NK-92 treated with Interleukin-12 subunit alpha and Interleukin-12 subunit beta, amount 100 ng/mL, for 24 hours (cell line): ENCODE measurements around the gene GJC1.
A peak's percentile ranks its signal among the peaks of the same experiment; 100 is the strongest.

ENCODE experiments used
- DNase-seq: peaks from one replicate; lab custom pipeline; 2025; lab: John Stamatoyannopoulos, UW

Gene GJC1

DNA sequence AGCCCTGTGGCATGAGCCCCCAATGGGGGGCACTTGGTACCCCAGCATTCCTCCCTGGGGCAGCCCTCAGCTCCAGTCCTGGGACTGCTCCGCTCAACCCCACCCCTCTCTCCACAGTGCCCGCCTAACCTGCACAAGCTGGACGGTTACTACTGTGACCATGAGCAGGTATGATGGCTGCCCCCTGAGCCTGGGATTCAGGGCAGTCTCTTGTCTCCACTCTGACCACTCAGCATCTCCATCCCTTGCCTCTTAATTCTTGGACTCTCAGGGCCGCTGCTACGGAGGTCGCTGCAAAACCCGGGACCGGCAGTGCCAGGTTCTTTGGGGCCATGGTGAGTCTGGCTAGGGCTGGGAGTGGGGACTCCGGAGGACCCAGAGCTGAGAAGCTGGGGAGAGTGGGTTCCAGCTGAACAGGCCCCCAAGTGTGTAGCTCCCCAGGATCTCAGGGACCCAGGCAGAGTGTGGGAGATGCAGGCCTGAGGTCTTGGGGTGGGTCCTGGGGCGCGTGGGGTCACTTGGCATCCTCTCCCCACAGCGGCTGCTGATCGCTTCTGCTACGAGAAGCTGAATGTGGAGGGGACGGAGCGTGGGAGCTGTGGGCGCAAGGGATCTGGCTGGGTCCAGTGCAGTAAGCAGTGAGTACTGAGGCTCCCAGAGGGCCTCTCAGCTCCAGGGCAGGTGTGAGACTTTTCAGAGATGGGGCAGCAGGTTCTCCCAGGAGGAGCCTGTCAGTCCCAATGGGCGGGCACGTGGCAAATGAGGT, 53.3 kb downstream of the GJC1 start:
- no peak for DNase-seq

DNA sequence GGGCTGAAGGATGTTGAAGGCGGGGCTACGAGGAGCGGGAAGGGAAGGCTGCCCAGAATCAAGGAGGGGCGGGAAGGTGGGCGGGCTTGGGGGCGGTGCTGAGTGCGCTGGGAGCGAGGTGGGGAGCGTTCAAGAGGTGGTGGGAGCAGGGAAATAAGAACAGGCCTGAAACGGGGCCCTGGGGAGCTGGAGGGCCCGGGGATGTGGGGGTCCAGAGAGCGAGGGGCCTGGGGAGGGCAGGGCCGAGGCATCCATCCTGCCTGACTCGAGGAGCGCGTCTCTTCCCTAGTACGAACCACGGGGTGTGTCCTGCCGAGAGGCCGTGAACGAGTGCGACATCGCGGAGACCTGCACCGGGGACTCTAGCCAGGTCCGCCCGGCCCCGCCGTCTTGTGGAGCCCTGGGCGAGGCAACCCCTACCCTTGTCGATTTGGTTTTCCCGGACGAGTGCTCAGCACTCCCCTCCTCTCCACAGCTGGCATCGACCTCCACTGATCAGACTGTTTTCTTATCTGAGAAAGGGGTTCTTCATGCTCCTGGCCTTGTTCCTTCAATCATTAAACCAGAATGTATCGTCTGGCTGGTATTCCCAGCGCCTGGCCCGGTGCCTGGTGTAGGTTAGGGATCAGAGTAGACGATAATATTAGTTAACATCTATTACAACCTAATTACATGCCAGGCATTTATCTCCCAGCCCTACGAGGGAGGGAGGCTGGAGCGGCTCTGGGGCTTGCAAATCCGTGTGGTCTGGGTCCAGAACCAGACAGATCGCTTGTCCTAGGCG, 54.1 kb downstream of the GJC1 start:
- no peak for DNase-seq

DNA sequence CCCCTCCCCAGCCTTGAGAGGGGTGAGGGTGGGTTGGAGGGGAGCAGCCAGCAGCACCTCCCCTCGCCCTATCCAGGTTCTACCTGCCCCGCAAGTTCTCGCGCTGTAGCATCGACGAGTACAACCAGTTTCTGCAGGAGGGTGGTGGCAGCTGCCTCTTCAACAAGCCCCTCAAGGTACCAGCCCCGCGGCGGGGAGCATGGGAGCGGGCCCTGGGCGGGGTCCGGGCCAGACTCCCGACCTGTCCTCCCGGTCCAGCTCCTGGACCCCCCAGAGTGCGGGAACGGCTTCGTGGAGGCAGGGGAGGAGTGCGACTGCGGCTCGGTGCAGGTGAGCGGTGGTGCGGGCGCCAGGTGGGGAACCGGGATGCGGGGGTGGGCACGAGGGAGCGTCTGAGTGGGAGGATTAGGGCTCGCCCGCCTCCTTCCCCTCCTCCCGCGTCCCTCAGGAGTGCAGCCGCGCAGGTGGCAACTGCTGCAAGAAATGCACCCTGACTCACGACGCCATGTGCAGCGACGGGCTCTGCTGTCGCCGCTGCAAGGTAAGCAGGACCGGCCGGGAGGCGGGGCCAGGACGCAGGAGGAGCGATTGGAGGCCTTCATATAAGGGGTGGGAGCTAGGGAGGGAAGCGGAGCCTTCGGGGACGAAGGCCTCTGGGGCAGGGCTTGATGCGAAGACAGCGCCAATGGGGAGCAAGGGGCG, 54.8 kb downstream of the GJC1 start:
- peak; percentile 92 for DNase-seq

GRCh38 chr17:44774271-44775135, 55.6 kb downstream of the GJC1 start:
- peak; percentile 74 for DNase-seq

DNA sequence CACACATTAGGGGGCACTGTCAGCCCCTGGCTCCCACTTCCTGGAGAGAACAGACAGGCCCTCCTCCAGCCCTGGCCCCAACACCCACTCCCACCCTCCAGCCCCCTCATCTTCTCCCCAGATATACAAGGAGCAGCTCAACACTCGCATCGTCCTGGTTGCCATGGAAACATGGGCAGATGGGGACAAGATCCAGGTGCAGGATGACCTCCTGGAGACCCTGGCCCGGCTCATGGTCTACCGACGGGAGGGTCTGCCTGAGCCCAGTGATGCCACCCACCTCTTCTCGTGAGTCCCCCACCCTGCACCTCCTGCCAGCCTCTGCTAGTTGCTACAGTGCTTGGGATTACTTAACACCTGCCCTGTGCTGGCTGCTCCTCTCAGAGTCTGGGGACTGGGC, 56.9 kb downstream of the GJC1 start:
- no peak for DNase-seq

- no peak for DNase-seq
Measured at GRCh38 chr17:44772308-44773045, 57.6 kb downstream of the GJC1 start.

GRCh38 chr17:44770166-44770925, 59.7 kb downstream of the GJC1 start:
- no peak for DNase-seq

DNA sequence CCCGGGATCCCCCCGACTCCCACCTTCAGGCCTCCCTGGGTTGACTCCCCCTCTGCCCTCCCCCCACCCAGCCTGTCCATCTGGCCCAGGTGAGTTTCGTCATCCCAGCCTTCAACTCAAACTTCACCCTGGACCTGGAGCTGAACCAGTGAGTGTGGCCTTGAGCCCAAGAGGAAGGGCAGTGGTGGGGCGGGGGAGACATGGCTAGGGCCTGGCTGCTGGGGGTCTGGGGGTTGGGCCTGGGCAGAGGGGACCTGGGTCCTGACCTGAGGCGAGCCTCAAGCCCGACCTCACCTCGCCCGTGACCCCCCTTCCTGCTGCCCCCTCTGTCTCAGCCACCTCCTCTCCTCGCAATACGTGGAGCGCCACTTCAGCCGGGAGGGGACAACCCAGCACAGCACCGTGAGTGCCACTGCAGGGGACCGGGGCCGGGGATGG, 60.4 kb downstream of the GJC1 start:
- no peak for DNase-seq

DNA sequence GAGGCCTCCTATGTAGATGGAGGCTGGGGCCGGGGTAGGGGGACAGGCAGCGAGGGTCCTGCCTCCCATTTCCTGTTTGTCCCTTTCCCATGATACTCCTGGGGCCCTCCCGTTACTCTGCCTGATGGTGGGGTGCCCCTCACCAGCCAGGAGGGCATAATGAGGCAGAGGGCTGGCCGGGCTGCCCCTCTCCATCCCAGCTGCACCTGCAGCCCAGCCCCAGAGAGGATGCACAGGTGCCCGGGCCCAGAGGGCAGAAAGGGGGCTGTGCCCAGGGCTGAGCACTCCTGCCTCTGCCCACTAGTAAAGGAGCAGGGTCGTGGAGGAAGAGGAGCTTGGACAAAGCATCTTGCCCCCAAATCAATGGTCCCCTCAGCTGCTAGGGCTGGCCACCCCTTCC, 60.9 kb downstream of the GJC1 start:
- DNase-seq = no peak

DNA sequence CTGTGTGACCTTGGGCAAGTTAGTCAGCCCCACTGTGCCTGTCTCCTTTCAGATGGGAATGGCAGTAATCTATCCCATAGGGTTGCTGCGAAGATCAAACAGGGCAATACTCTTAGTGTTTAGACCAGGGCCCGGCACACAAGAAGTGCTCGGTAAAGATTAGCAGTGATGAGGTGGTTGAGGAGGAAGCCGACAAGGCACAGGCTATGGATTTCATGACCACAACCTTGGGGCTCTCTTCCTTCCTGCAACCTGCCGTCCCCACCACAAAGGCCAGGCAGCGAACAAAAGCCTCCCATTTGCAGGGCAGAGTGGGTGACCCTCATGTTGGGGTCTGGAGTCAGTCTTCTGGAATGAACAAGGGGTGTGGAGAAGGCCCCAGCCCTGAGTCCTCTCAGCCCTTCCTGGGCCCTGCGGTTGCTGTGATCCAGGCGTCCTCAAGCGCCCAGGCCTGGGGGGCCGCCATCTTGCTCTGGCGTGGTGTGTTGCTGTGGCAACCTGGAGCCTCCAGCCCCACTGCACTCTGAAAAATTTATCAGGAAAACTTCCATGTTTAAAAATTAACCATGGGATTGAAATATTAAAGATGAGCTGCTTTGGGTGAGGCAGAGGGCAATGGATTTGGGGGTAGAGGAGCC, 61.5 kb downstream of the GJC1 start:
- no peak for DNase-seq

DNA sequence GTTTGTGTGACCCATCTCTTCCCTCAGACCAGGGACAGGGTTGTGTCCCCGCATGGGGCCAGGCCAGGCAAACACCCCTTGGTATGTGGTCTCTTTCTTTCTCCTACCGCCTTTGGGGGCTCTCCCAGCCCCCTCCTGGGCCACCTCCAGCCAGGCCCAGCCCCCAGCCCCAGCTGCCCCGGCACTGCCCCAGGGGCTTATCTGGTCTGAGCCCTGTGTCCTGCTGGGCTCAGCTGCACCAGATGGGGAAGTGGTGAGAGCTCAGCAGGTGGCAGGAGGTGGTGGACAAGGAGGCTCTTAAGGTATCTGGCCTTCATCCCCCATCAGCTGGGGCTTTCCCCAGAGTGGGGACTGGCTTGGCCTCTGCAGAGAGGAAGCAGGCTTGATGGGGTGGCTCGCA, 62.6 kb downstream of the GJC1 start:
- DNase-seq = no peak

GRCh38 chr17:44766409-44767038, 63.6 kb downstream of the GJC1 start:
- no peak for DNase-seq

DNA sequence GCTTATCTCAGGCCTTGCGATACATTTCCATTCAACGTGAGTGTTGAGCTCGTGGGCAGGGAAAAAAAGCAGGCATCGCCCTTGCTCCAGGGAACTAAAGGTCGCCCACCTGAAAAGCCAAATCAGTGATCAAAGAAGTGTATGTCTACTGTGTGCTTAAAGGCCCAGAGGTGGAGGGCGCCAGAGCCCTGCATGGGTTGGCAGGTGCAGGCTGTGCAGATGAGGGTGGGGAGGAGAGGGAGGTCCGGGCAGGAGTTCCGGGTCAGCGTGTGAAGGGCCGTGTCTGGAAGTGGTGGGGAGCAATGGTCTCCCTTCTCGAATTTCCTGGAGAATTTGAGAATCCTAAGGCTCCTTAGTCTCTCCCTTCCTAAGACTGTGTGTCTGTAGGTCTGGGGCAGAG, 64.1 kb downstream of the GJC1 start:
- no peak for DNase-seq

DNA sequence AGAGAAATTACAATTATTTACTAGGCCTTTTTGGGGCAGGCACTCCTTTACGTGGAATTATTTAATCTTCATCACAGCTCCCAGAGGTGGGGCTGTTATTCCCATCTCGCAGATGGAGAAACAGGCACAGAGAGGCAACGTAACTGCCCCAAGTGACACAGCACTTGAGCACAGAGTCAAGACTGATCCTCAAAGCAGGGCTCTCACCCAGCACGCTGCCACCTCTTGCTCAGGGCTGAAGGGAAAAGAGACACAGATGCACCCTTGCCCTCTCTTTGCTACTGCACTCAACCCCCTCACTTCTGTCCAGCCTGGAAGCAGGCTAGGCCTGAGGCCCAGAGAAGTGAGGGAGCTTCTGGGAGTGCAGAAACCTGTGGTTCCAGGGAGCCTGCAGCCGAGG, 66.9 kb downstream of the GJC1 start:
- no peak for DNase-seq

DNA sequence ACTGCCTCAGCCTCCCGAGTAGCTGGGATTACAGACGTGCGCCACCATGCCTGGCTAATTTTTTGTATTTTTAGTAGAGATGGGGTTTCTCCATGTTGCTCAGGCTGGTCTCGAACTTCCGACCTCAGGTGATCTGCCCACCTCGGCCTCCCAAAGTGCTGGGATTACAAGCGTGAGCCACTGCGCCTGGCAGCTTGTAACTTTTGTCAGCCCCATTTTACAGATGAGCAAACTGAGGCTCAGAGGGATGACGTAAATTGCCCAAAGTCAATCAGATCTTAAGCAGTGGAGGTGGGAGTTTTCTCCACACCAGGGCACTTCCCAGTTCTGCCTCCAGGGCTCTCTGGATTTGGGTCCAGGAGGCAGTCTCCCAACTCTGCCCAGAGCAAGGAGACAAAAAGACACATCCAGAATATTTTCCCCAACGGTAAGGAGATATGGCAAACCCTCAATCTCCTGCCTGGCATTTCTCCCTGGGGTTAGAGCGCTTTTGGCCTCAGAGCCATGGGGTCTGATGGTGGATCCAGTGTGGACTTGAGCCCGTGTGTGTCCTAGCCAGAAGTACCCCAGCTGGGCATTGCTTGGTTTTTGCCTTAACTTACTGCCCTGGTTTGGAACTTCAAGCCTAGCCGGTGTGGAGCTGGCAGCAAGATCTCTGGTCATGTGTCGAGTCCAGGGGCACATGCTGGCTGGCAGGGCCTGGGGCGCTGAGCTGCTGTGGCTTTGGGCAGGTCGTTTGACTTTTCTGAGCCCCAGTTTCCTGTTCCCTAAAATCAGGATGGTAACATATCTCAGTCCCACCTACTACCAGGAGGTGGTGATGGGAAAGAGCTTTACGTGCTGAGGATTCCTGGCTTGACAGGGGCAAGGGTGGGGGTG, 67.9 kb downstream of the GJC1 start:
- DNase-seq = no peak

DNA sequence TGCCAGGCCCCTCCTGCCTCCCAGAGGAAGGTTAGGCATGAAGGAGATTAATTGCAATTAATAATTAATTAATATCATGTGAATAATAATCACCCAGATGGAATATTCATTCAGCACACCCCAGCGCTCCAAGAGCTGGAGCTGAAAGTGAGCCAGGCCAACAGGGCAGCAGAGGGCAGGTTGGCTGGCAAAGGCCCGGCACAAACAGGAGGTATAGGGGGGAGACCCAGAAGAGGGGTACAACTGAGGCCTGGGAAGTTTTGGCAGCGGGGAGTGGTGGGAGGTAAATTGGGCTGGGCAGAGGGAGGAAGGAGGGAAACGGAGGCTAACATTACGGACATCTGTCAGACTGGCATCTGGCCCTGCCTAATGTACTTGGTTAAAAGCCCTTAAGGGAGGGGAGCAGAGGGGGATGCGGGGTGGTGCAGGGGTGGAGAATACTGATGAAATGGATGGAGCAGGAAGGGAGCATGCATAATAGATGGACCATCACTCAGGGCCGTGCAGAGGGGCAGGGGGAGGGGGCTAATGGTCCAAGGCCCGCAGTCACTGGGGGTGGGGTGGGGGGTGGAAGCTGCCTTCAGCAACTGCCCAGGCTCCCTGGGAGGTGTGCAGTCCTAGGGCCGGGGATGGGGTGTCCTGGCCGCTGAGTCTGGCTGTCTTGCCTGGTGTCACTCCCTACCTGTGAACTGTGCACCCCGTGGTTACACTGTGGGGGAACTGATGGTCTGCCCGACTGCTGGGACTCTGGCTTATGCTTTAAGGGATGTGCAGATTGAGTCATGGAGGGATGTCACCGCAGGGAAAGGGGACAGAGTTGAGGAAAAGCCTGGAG, 69.4 kb downstream of the GJC1 start:
- DNase-seq = no peak

- no peak for DNase-seq
Measured at GRCh38 chr17:44759916-44760243, 70.2 kb downstream of the GJC1 start.
